ENCODE results near the gene SLC34A1. TPM values are rescaled to one million over a fixed set of nuclear protein-coding genes. Genes with fewer than 3 reads are reported as not detected.

SLC34A1 gene
- total RNA-seq, 1 donor from 2014 or later: 0.07 TPM

DNA sequence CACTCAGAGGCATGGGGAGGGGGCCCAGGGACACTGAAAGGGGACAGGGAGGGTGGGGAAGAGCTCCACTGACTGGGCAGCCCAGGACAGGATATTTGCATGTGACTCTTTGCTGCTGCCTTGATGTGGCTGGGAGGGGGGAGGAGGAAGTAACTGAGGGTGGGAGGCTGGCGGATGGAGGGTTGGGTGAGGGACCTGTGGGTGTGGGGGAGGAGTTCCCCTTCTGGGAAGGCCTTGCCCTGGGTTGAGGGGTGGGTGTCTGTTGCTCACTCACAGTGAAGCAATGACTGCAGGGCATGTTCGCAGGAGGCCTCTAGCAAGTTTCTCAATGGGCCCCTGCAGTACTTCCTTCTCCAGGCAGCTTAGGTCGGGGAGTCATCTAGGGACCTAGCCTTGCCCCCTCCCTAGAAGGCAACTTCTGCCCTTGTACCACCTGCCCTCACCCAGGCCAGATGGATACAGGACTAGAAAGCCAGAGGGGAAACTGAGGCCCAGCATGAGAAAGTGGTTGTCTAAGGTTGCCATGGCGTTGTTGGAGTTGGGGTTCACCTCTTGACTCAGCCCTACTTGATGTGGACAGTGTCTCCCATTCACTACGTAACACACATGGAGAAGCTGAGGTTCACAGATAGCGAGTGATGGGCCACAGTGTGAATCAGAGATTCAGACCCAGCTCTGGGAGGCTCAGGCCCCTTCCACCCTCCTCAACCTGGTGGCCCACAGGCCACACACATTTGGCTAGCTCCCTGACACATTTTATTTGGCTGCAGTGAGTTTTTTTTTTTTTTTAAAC, 45.2 kb downstream of the SLC34A1 start:
- intact Hi-C loops (cut with micrococcal nuclease): loop anchor here (2.0 to 5.0 kb wide), 2 partner anchors 17 to 297 kb away; partner anchors contain the start of genes NSD1 and PRR7

GRCh38 chr5:177430140-177430951, 46.1 kb downstream of the SLC34A1 start:
- intact Hi-C loops (cut with micrococcal nuclease): loop anchor here (2.0 kb wide), 1 partner anchor 16 kb away; the partner anchor contains the start of gene PRR7

DNA sequence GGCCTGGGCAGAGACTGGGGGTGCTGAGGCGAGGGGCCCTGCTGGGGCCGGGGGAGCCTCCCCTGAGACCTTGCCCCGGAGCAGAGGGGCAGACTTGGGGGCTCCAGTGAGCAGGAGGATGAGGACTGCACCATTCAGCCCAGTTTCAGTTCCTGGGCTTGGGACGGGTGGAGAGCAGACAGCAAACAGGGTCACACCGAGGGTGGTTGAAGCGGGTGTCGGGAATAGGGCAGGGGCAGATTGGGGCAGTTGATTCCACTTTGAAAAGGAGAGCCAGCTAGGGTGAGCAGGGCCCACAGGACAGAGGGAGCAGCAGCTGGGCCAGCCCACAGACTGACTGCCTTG, 46.7 kb downstream of the SLC34A1 start:
- intact Hi-C loops (cut with micrococcal nuclease): loop anchor here (1.0 to 2.0 kb wide), 2 partner anchors 16 to 24 kb away; partner anchors contain the start of gene PRR7

DNA sequence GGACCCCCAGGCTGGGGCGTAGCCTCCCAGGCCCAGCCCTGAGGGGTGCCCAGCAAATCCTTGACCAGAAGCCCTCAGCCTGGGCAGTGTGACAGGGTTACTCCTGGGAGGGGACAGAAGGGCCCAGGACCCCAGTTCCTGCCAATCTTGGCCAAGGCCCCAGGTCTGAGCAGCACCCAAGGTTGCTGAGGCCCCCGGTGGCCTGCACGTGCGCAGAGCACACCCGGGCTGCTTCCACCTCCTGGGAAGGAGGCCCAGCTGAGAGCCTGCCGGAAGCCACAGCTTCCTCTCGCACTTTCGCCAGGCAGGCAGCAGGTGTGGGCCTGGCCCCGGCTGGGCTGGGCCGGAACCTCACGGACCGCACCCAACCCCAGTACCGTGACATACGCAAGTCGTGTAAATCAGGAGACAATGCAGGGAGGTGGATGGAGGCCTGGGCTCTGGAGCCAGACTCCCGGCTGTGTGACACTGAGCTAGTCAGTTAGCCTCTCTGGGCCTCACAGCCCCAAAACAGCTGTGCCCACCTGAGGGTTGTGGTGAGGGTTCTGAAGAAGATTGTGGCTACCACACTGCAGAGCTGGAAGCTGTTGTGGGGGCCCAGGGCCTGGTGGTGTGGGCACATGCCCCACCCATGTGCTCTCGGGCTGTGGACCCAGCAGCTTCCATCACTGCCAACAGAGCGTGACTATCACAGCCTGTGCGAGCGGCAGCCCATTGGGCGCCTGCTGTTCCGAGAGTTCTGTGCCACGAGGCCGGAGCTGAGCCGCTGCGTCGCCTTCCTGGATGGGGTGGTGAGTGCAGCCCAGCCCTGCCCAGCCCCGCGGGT, 47.3 kb downstream of the SLC34A1 start:
- intact Hi-C loops (cut with micrococcal nuclease): loop anchor here (1.0 to 2.0 kb wide), 2 partner anchors 15 to 24 kb away; partner anchors contain the start of gene PRR7

GRCh38 chr5:177432143-177432838, 48.1 kb downstream of the SLC34A1 start:
- intact Hi-C loops (cut with micrococcal nuclease): no loop called here

DNA sequence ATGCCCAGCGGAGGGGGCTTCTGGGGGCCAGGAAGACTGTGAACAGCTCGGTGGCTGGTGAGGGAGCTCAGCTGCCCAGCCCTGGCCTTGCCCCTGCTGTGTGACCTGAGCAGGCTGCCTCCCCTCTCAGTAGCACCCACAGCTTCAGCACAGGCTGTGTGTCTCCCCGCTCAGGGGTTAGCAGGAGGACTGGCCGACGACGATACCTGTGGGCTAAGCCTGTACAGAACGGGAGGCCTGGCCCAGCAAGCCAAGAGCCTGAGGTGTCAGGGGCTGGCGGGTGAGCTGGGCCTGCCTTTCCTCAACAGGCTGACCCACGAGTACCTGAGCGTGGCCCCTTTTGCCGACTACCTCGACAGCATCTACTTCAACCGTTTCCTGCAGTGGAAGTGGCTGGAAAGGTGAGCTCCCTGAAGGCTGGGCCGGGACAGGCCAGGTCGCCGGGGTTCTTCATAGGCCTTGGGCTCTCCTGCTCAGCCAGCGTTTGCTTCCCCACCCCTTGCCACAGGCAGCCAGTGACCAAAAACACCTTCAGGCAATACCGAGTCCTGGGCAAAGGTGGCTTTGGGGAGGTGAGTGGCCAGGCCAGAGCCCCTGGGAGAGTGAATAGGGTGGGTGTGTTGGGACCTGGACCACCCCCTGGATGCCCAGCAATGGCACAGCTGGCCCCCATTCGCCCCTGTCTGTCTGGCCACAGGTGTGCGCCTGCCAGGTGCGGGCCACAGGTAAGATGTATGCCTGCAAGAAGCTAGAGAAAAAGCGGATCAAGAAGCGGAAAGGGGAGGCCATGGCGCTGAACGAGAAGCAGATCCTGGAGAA, 48.8 kb downstream of the SLC34A1 start:
- intact Hi-C loops (cut with micrococcal nuclease): no loop called here

DNA sequence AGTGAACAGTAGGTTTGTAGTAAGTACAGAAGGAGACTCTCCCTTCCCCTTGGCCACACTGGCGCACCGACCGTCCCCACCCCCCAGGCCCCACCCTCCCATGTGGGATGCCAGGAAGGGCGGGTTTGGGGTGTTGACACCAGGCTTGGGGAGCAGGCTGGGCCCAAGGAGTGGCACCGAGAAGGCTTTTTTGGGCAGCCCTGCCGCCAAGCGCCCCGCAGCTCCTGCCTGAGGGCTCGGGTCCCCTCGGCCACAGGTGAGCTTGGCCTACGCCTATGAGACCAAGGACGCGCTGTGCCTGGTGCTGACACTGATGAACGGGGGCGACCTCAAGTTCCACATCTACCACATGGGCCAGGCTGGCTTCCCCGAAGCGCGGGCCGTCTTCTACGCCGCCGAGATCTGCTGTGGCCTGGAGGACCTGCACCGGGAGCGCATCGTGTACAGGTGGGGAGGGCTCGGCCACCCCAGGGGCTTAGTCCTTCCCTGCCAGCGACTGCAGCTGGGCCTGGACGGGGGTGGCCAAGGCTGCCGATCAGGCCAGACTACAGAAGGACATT, 49.5 kb downstream of the SLC34A1 start:
- intact Hi-C loops (cut with micrococcal nuclease): loop anchor here (1.0 kb wide), 1 partner anchor 11 kb away; no protein-coding TSS in a partner anchor

DNA sequence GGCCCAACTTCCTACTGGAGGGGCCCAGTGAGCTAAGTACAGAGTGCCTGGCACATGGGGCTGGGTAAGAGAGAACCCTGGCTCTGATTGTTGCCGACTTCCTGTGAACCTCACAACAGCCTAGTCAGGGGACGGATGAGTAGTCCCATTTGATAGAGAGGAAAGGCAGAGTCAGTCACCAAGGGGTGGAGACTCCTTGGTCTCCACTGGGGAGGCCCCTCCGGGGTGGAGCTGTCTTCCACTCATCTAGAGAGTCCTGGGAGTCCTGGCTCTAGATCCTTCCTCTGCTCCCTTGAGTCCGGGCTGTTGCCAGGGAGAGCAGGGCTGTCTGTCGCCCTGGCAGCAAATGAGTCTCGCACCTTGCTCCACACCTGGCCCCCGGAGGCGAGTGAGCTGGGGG, 50.2 kb downstream of the SLC34A1 start:
- intact Hi-C loops (cut with micrococcal nuclease): loop anchor here (1.0 kb wide), 1 partner anchor 10 kb away; no protein-coding TSS in a partner anchor

- intact Hi-C loops (cut with micrococcal nuclease): loop anchor here (1.0 kb wide), 1 partner anchor 9 kb away; no protein-coding TSS in a partner anchor
Measured at GRCh38 chr5:177434942-177435738, 50.9 kb downstream of the SLC34A1 start.

DNA sequence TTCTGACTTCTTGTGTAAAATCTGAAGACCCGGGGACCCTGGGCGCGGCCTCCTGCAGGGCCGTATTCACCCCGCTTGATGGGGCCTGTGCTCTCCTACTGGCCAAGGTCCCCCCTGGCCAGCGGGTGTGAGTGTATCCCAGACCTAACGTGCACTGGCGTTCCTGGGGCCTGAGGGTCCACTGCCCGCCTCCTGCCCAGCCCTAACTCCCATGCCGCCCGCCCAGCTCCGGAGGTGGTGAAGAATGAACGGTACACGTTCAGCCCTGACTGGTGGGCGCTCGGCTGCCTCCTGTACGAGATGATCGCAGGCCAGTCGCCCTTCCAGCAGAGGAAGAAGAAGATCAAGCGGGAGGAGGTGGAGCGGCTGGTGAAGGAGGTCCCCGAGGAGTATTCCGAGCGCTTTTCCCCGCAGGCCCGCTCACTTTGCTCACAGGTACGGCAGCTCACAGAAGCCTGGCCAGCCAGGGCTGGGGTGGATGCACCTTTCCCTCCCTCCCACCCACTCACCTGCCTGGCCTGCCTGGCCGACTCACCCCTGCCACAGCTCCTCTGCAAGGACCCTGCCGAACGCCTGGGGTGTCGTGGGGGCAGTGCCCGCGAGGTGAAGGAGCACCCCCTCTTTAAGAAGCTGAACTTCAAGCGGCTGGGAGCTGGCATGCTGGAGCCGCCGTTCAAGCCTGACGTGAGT, 51.8 kb downstream of the SLC34A1 start:
- intact Hi-C loops (cut with micrococcal nuclease): no loop called here

- intact Hi-C loops (cut with micrococcal nuclease): no loop called here
Measured at GRCh38 chr5:177437623-177438022, 53.4 kb downstream of the SLC34A1 start.

- intact Hi-C loops (cut with micrococcal nuclease): no loop called here
Measured at GRCh38 chr5:177438468-177438867, 54.2 kb downstream of the SLC34A1 start.

DNA sequence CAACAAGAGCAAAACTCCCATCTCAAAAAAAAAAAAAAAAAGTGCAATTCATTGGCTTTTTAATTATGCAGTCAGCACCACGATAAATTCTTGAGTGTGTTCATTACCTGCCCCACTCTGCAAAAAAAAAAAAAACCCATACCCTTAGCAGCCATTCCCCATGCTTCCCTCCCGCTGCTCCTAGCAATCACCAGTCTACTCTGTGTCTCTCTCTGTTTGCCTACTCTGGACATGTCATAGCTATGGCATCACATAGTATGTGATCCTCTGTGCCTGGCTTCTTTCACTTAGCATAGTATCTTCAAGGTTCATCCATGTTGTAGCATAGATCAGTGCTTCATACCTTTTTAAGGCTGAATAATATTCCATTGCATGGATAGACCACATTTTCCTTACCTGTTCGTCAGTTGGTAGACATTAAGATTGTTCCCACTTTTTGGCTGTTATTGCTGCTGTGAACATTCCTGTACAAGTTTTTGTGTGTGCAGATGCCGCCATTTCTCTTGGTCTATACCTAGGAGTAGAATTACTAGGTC, 55.4 kb downstream of the SLC34A1 start:
- intact Hi-C loops (cut with micrococcal nuclease): no loop called here

- intact Hi-C loops (cut with micrococcal nuclease): no loop called here
Measured at GRCh38 chr5:177440211-177440989, 56.2 kb downstream of the SLC34A1 start.

DNA sequence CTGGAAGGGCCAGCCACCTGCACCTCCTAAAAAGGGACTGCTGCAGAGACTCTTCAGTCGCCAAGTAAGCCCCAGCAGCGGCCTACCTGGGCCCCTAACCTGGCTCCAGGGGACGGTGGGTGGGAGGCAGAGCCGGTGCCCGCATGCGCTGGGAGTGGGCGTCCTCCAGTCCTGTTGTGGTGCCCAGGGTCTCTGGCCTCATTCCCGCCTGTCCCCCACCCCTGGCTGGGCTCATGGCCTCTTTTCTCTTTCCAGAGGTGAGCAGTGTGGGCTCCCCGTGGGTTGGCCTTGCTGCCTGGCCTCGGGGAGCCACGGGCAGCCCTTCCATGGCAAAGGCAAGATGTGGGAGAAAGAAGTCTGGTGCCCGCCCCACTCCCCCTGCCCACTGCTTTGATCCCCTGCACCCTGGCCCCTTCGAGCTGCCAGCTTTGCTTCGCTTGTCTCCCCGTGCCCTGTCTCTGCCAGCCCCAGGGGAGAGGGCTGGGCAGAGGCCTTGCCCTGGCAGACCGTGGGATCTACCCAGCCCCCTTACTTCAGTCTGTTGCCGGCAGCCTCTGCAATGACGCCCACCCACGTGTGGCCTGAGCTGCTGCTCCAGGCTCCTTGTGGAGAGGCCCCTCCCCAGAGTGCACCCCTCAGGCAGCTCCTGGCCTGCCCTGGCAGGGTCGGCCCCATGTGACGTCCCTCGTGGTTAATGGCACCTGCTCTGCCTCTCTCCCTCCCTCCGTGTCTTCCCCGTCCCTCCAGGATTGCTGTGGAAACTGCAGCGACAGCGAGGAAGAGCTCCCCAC, 57.0 kb downstream of the SLC34A1 start:
- intact Hi-C loops (cut with micrococcal nuclease): no loop called here

Data from T-helper 2 cell treated with Interferon-gamma antibody and Interleukin-4, amounts not matched to agents 100 ng/mL and 5 ng/mL, for 36 hours (primary cell).